Measurements from ENCODE around the gene SLAMF6.
"Not testable (repeated sequence)": the region's sequence is repeated elsewhere in the genome, so short reads cannot be mapped to it uniquely, and the experiment has no call there.

Gene SLAMF6

DNA sequence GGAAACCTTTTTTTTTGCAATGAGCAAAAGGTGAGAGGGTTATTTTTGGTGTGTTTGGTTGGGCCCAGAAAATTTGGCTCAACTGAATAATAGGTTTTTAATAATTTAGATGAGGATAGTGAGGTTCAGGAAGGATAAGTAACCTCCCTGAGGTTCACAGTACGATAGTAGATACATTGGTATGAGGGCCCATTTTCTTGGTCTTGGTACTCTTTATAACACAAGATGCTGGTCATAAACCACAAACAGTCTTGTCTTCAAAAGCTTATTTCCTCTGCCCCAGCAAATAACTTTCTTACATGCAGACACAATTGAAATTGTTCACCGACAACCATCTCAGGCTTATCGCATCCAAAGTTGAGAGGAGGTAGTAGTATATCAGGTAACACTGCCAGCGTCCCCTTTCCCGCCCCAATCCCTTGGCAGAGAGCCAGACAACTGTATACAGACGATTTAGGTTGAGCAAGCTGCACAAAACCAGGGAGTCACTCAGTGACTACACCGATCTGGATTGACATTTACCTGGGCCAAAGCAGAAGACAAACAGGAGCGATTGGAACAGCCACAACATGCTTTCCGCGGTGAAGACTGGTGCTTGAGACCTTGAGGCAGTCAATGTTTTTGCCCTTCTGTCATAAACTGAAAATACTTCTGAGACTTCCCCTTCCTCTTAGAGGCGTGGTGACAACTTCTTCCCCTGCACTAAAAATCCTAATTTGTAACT lies at the start of gene SLAMF6:
Gene SLAMF6, minus strand, starts transcription at position 634 of the 724 bp plus-strand sequence. Its CDS starts 63 bp downstream, at position 571.
- no peak for DNase-seq (ENCODE audit: low read depth)

GRCh38 chr1:160570840-160571239 lies 47.8 kb upstream of the SLAMF6 start:
- DNase-seq (ENCODE audit: low read depth) = no peak

GRCh38 chr1:160569806-160570205 lies 46.8 kb upstream of the SLAMF6 start:
- DNase-seq (ENCODE audit: low read depth) = no peak

DNA sequence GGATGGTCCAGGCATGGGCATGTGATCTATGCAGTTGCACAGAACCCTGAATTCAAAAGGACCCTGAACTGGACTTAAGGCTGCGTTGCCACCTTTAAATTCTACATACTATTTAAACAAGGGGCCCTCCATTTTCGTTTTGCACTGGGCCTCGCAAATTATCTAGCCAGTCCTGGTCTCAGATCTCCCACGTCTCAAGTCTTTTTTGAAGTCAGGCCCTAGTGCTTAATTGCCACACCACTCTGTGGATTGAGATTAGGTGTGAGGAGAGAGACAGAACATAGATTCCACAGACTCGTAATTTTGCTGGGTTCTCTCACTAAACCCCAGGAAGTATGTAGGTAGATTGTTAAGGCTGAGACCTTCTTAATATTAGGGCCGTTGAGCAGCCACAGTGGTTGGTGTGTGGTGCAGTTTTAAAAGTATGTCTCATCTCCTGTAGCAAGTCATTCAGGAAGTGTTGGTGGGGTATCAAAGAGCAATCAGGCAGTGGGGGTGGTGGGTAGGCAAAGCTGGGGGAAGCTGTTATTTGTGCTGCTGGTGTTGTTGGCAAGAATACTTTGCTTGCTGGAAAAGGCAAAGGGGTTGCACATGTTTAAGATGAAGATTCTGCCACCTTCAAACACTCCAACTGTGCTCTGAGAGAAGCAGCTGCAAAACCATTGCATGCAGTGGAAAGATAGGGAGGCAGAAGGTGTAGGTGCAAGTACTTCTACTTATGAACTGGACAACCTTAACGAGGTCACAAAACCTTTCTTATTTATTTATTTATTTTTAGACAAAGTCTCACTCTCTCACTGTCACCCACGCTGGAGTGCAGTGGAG lies 45.0 kb upstream of the SLAMF6 start:
- peak; percentile 55 for DNase-seq (ENCODE audit: low read depth)

GRCh38 chr1:160567341-160567740 lies 44.3 kb upstream of the SLAMF6 start:
- no peak for DNase-seq (ENCODE audit: low read depth)

DNA sequence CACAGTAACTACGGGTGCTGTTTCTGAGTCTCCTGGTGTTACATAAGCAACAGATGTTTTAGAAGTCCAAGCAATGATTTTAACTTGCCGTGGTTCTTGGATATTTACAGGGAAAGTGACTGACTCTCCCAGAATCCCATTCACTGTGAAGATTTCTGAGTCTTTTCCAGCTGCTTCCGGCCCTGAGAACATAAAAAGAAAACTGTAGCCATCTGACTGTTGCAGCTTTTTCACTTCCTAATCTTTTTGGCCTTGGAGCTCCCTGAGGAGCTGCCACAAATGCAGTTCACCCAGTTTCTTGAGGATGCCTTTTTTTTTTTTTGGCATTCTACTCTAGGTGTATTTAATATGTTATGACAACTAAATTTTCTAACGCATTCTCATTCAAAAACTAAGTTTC lies 42.5 kb upstream of the SLAMF6 start:
- no peak for DNase-seq (ENCODE audit: low read depth)

GRCh38 chr1:160563230-160563629 lies 40.2 kb upstream of the SLAMF6 start:
- DNase-seq (ENCODE audit: low read depth) = not testable (repeated sequence)

DNA sequence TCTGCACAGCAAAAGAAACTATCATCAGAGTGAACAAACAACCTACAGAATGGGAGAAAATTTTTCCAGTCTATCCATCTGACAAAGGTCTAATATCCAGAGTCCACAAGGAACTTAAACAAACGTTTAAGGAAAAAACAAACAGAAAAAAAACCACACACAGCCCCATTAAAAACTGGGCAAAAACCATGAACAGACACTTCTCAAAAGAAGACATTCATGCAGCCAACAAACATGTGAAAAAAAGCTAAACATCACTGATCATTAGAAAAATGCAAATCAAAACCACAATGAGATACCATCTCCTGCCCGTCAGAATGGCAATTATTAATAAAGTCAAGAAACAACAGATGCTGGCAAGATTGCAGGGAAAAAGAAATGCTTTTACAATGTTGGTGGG lies 39.7 kb upstream of the SLAMF6 start:
- DNase-seq (ENCODE audit: low read depth) = not testable (repeated sequence)

DNA sequence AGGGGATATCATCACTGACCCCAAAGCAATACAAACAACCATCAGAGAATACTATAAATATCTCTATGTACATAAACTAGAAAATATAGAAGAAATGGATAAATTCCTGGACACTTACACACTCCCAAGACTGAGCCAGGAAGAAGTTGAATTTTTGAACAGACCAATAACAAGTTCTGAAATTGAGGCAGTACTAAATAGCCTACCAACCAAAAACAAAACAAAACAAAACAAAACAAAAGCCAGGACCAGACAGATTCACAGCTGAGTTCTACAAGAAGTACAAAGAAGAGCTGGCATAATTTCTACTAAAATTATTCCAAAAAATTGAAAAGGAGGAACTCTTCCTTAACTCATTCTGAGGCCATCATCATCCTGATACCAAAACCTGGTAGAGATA lies 37.8 kb upstream of the SLAMF6 start:
- no peak for DNase-seq (ENCODE audit: low read depth)

DNA sequence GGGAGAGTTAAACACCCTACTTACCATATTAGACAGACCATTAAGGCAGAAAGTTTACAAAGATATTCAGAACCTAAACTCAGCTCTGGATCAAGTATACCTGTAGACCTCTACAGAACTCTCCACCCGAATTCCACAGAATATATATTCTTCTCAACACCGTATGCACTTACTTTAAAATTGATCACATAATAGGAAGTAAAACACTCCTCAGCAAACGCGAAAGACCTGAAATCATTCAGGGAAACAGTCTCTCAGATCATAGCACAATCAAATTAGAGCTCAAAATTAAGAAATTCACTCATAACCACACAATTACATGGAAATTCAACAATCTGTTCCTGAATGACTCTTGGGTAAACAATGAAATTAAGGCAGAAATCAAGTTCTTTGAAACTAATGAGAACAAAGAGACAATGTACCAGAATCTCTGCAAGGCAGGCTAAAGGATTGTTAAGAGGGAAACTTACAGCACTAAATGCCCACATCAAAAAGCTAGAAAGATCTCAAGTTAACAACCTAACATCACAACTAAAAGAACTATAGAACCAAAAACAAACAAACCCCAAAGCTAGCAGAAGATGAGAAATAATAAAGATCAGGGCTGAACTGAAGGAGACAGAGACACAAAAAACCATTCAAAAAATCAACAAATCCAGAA lies 37.1 kb upstream of the SLAMF6 start:
- no peak for DNase-seq (ENCODE audit: low read depth)

GRCh38 chr1:160559437-160559836 lies 36.4 kb upstream of the SLAMF6 start:
- DNase-seq (ENCODE audit: low read depth) = not testable (repeated sequence)

DNA sequence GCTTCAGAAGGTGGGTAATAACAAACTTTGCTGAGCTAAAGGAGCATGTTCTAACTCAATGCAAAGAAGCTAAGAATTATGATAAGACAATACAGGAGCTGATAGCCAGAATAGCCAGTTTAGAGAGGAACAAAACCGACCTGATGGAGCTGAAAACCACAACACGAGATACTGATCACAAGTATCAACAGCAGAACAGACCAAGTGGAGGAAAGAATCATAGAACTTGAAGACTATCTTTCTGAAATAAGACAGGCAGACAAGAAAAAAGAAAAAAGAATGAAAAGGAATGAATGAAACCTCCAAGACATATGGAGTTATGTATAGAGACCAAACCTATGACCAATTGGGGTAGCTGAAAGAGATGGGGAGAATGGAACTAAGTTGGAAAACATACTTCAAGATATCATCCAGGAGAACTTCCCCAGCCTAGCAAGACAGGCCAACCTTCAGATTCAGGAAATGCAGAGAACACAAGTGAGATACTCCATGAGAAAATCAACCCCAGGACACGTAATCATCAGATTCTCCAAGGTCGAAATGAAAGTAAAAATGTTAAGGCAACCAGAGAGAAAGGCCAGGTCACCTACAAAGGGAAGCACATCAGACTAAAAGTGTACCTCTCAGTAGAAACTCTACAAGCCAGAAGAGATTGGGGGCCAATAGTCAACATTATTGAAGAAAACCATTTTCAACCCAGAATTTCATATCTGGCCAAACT lies 35.8 kb upstream of the SLAMF6 start:
- no peak for DNase-seq (ENCODE audit: low read depth)

DNA sequence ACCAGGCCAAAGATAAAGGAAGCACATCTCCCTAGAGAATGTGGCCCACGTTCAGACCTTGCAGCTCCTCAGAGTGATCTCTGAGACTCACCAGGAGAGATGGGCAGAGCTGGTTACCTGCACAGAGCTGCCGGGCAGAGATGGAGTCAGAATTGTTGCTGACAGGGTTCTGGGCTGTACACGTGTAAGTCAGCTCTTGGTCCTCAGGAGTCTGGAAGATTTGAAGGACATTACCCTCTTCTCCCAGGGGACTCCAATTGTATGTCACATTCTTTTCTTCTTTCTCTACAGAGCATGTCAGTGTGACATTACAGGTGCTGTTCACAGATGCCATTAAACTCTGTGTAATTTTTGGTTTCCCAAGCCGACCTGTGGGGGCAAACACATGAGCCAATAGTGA lies 30.7 kb upstream of the SLAMF6 start:
- no peak for DNase-seq (ENCODE audit: low read depth)

DNA sequence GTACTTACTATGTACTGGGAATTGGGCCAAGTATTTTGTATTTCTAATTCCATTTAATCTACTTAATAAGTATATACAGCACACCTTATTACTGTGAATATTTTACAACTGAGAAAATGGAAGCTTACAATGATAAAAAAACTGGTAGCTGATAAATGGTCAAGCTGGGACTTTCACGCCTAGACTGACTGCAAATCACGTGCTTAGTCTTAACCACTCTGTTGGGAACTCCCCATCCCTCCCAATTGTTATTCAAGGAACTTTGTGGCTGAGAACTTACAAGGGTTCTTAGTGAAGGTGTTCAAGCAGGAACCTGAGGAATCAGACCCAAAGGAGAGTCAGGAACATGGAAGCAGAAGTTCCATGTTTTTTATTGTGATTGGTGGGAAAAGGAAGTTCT lies 29.4 kb upstream of the SLAMF6 start:
- no peak for DNase-seq (ENCODE audit: low read depth)

- DNase-seq (ENCODE audit: low read depth) = peak; percentile 48
Measured at GRCh38 chr1:160550572-160551034, 27.5 kb upstream of the SLAMF6 start.

GRCh38 chr1:160549665-160550006 lies 26.6 kb upstream of the SLAMF6 start:
- DNase-seq (ENCODE audit: low read depth) = no peak

GRCh38 chr1:160548960-160549664 lies 26.1 kb upstream of the SLAMF6 start:
- DNase-seq (ENCODE audit: low read depth) = no peak

GRCh38 chr1:160548183-160548582 lies 25.1 kb upstream of the SLAMF6 start:
- DNase-seq (ENCODE audit: low read depth) = no peak

GRCh38 chr1:160547422-160547821 lies 24.4 kb upstream of the SLAMF6 start:
- no peak for DNase-seq (ENCODE audit: low read depth)

- DNase-seq (ENCODE audit: low read depth) = no peak
Measured at GRCh38 chr1:160546942-160547341, 23.9 kb upstream of the SLAMF6 start.

DNA sequence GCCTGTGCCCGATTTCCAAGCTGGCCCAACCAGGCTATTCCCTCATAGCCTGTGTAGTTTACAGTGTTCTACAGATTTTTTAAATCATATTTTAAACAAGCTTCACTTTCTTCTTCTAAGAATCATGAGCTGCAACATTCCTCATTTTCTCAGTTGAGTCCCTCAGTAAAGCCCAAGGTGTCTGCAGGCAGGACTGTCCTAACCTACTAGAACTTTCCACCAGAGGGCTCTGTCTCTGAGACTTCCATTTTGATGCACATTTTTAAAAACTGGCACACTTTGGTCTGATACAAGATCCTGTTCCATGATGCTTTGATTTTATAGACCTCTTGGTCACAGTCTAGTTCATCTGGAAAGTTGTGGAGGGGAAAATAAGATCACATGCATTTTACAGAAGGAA lies 21.6 kb upstream of the SLAMF6 start:
- no peak for DNase-seq (ENCODE audit: low read depth)

All from stimulated activated CD8-positive, alpha-beta memory T cell treated with anti-CD3 and anti-CD28 coated beads, Interleukin-4, amount 100 ng/mL, for 24 hours (primary cell).